ENCODE data around the gene AMPD2.

Gene AMPD2

DNA sequence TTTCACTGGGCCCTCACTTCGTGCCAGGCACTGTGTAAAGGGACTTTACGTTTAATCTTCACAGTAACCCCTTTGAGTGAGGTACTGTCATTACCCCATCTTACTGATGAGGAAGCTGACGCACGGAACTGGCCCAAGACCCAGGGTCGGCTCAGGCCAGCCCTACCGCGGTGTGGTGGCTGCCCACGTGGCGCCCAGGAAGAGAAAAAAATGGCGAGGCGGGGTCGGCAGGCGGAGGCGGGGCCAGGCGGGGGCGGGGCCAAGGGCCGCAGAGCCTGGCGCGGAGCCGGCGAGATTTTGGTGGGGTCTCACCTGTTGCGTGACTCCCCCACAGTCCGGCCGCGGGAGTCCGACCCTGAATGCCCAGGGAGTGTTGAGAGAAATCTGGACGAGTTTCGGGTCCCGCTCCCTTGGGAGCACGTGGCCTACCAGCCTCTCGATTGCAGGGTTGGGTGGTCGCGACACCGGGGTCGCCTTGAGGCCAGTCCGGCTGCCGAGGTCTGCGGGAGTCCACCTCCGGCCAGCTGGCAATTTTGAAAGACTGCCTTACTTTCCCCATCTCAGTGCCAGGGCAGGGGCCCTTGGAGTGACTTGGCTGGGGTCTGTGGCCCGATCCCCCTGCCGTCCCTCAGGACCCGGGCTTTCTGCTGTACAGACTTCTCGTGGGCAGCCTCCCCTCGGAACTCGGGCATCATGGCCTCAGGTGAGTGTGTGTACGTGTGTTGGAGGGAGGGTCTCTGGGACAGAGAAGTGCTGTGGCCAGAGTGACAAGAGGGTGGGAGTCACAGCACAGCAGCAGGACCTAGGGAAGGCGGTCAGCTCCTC lies at the start of gene AMPD2, which contains the start of gene GNAT2:
Gene AMPD2 (plus strand): TSS at position 262 of the 825 bp plus-strand sequence. CDS start 1,339 bp downstream, outside the sequence.
Gene GNAT2 (minus strand): TSS at position 41 of the 825 bp plus-strand sequence. CDS start 6,746 bp downstream, outside the sequence.
- Histone ChIP-seq H3K27ac (ENCODE audit: low read depth, low read length) (peak within 1 kb of the TSS; percentile 74), H3K9ac (ENCODE audit: low read depth in 1 of 2, low read length in 2 of 2) (peak within 1 kb of the TSS; percentile 79 to 93), H3K36me3 (ENCODE audit: control insufficient read depth in 1 of 2, insufficient read depth in 2 of 2, low read length in 2 of 2) (no peaks in the 10 kb centered on the region), H3K4me1 (ENCODE audit: control insufficient read depth in 1 of 2, insufficient read depth in 2 of 2, low read length in 2 of 2) (peaks cover 60 to 66% of the 10 kb centered on the region in 2 donors), H3K27me3 (ENCODE audit: control insufficient read depth in 1 of 2, insufficient read depth in 2 of 2, low read length in 2 of 2) (no peaks in the 10 kb centered on the region), H3K4me3 (ENCODE audit: low read depth in 1 of 2, low read length in 2 of 2) (peak within 1 kb of the TSS; percentile 89 to 98), H3K9me3 (ENCODE audit: control insufficient read depth in 1 of 2, low read length in 2 of 2) (no peaks in the 10 kb centered on the region)

DNA sequence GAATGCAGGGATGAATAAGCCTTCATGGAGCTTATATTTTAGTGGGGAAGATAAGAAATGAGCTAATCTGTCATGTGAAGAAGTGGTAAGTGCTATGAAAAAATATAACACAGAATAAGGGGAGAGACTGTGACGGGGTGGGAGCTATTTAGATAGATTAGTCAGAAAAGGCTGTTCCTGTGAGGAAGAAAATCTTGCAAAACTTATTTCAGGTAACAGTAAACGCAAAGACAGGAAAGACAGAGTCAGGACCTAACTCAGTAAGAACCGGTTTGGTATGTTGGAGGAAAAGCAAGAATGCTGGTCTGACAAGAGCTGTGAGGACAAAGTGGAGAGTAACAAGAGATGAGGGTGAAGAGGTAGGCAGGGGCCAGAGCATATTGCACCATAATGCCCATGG lies 49.2 kb upstream of the AMPD2 start:
- Histone ChIP-seq H3K9me3 (ENCODE audit: control insufficient read depth in 1 of 2, low read length in 2 of 2) (no peaks in the 10 kb centered on the region), H3K4me1 (ENCODE audit: control insufficient read depth in 1 of 2, insufficient read depth in 2 of 2, low read length in 2 of 2) (peaks cover 17 to 39% of the 10 kb centered on the region in 2 donors), H3K27me3 (ENCODE audit: control insufficient read depth in 1 of 2, insufficient read depth in 2 of 2, low read length in 2 of 2) (no peaks in the 10 kb centered on the region), H3K9ac (ENCODE audit: low read depth in 1 of 2, low read length in 2 of 2) (no peak overlapping the region), H3K36me3 (ENCODE audit: control insufficient read depth in 1 of 2, insufficient read depth in 2 of 2, low read length in 2 of 2) (peaks cover 0 to 12% of the 10 kb centered on the region in 2 donors), H3K4me3 (ENCODE audit: low read depth in 1 of 2, low read length in 2 of 2) (no peak overlapping the region), H3K27ac (ENCODE audit: low read depth, low read length) (no peak overlapping the region)

DNA sequence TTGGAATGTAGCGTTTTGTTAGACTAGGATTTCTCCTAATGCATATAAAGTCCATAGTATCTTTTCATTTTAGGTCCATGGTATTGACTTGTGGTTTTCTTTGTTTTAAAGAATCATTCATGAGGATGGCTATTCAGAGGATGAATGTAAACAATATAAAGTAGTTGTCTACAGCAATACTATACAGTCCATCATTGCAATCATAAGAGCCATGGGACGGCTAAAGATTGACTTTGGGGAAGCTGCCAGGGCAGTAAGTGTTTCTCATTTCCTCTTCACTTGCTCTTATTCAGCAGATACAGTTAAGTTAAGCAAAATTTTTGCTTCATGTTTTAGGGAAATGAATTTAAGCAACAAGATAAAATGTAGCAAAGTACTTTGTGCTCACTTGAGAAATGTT lies 45.9 kb upstream of the AMPD2 start:
- H3K4me1 ChIP-seq (ENCODE audit: control insufficient read depth in 1 of 2, insufficient read depth in 2 of 2, low read length in 2 of 2) = peaks cover 7 to 22% of the 10 kb centered on the region in 2 donors

DNA sequence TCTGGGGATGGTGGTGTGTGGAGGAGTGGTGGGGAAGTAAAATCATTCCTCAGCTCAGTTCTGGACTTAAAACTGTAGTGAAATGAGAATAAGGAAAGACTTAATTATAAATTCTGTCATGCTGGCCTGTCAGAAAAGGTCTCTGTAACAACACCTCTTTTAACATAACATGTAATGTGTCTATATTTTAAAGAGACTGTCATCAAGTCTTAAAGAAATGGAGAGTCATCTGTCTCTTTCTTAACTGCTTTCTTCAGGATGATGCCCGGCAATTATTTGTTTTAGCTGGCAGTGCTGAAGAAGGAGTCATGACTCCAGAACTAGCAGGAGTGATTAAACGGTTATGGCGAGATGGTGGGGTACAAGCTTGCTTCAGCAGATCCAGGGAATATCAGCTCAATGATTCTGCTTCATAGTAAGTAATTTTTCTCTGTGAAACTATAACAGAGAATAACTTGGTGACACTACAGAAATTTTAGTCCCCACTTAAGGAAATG lies 40.6 kb upstream of the AMPD2 start:
- H3K9ac ChIP-seq (ENCODE audit: low read depth in 1 of 2, low read length in 2 of 2) = no peak overlapping the region
- H3K36me3 ChIP-seq (ENCODE audit: control insufficient read depth in 1 of 2, insufficient read depth in 2 of 2, low read length in 2 of 2) = peaks cover 8 to 59% of the 10 kb centered on the region in 2 donors
- H3K27ac ChIP-seq (ENCODE audit: low read depth, low read length) = no peak overlapping the region
- no peaks in the 10 kb centered on the region for H3K9me3 ChIP-seq (ENCODE audit: control insufficient read depth in 1 of 2, low read length in 2 of 2)
- H3K4me1 ChIP-seq (ENCODE audit: control insufficient read depth in 1 of 2, insufficient read depth in 2 of 2, low read length in 2 of 2) = peaks cover 0 to 2% of the 10 kb centered on the region in 2 donors
- H3K27me3 ChIP-seq (ENCODE audit: control insufficient read depth in 1 of 2, insufficient read depth in 2 of 2, low read length in 2 of 2) = no peaks in the 10 kb centered on the region
- no peak overlapping the region for H3K4me3 ChIP-seq (ENCODE audit: low read depth in 1 of 2, low read length in 2 of 2)

More for the DNA sequence above, 45.9 kb upstream of the AMPD2 start:
- H3K27me3 ChIP-seq (ENCODE audit: control insufficient read depth in 1 of 2, insufficient read depth in 2 of 2, low read length in 2 of 2) = no peaks in the 10 kb centered on the region
- no peak overlapping the region for H3K9ac ChIP-seq (ENCODE audit: low read depth in 1 of 2, low read length in 2 of 2)
- H3K27ac ChIP-seq (ENCODE audit: low read depth, low read length) = no peak overlapping the region
- no peak overlapping the region for H3K4me3 ChIP-seq (ENCODE audit: low read depth in 1 of 2, low read length in 2 of 2)
- H3K36me3 ChIP-seq (ENCODE audit: control insufficient read depth in 1 of 2, insufficient read depth in 2 of 2, low read length in 2 of 2) = peaks cover 0 to 22% of the 10 kb centered on the region in 2 donors
- no peaks in the 10 kb centered on the region for H3K9me3 ChIP-seq (ENCODE audit: control insufficient read depth in 1 of 2, low read length in 2 of 2)

DNA sequence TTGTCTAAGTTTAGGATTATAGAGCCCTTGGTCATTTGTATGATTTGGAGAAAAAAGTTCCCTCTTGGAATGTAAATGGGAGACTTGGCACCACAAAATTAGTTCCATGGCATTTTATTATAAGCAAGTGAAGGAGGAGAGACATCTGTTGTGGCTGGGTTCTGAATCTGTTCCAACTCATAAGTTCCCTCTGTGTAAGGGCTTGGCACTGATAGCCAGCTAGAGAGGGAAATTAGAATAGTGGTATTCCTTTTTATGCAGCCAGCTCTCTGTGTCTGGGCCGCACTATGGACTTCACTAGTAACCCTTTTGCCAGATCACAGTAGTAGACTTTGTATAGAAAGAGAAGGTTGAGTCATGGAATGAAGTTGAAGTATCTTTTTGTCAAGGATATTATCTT lies 40.1 kb upstream of the AMPD2 start:
- no peaks in the 10 kb centered on the region for H3K4me1 ChIP-seq (ENCODE audit: control insufficient read depth in 1 of 2, insufficient read depth in 2 of 2, low read length in 2 of 2)
- H3K27ac ChIP-seq (ENCODE audit: low read depth, low read length) = no peak overlapping the region
- H3K4me3 ChIP-seq (ENCODE audit: low read depth in 1 of 2, low read length in 2 of 2) = no peak overlapping the region
- H3K9me3 ChIP-seq (ENCODE audit: control insufficient read depth in 1 of 2, low read length in 2 of 2) = no peaks in the 10 kb centered on the region
- peaks cover 13 to 60% of the 10 kb centered on the region in 2 donors for H3K36me3 ChIP-seq (ENCODE audit: control insufficient read depth in 1 of 2, insufficient read depth in 2 of 2, low read length in 2 of 2)
- no peaks in the 10 kb centered on the region for H3K27me3 ChIP-seq (ENCODE audit: control insufficient read depth in 1 of 2, insufficient read depth in 2 of 2, low read length in 2 of 2)
- H3K9ac ChIP-seq (ENCODE audit: low read depth in 1 of 2, low read length in 2 of 2) = no peak overlapping the region

DNA sequence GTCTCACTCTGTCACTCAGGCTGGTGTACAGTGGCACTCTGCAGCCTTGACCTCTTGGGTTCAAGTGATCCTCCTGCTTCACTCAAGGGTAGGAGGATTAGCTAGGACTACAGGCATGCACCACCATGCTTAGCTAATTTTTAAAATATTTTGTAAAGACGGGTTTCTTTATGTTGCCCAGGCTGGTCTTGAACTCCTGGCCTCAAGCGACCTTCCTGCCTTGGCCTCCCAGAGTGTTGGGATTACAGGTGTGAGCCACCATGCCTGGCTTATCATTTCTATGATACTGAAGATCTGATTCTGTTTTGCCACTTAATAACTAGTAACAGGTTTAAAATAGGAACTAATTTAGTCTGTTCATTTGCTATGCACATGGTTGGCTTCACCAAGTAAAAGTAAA lies 37.6 kb upstream of the AMPD2 start:
- Histone ChIP-seq H3K9ac (ENCODE audit: low read depth in 1 of 2, low read length in 2 of 2) (no peak overlapping the region), H3K9me3 (ENCODE audit: control insufficient read depth in 1 of 2, low read length in 2 of 2) (no peaks in the 10 kb centered on the region), H3K36me3 (ENCODE audit: control insufficient read depth in 1 of 2, insufficient read depth in 2 of 2, low read length in 2 of 2) (peaks cover 29 to 76% of the 10 kb centered on the region in 2 donors), H3K27me3 (ENCODE audit: control insufficient read depth in 1 of 2, insufficient read depth in 2 of 2, low read length in 2 of 2) (no peaks in the 10 kb centered on the region), H3K4me1 (ENCODE audit: control insufficient read depth in 1 of 2, insufficient read depth in 2 of 2, low read length in 2 of 2) (no peaks in the 10 kb centered on the region), H3K4me3 (ENCODE audit: low read depth in 1 of 2, low read length in 2 of 2) (no peak overlapping the region), H3K27ac (ENCODE audit: low read depth, low read length) (no peak overlapping the region)

DNA sequence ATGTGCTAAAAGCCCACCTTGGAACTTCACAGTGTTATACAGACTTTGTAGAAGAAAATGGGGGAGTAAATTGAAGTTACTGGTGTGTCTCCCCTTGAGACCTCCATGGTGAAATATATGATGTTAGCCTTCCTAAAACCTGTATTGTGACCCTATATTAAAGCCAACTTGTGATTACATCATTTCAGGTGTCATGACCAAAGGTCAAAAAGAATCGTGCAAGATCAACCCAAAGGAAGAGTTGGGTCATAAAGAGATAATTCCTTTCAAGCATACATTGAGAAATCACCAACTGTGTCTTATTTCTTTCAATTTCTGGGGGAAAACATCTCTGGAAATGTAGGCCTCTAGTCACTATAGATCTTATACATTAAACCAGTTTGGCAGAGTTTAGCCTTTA lies 34.9 kb upstream of the AMPD2 start:
- H3K9ac ChIP-seq (ENCODE audit: low read depth in 1 of 2, low read length in 2 of 2) = no peak overlapping the region
- peaks cover 29 to 82% of the 10 kb centered on the region in 2 donors for H3K36me3 ChIP-seq (ENCODE audit: control insufficient read depth in 1 of 2, insufficient read depth in 2 of 2, low read length in 2 of 2)
- H3K4me3 ChIP-seq (ENCODE audit: low read depth in 1 of 2, low read length in 2 of 2) = no peak overlapping the region
- H3K27me3 ChIP-seq (ENCODE audit: control insufficient read depth in 1 of 2, insufficient read depth in 2 of 2, low read length in 2 of 2) = no peaks in the 10 kb centered on the region
- no peaks in the 10 kb centered on the region for H3K4me1 ChIP-seq (ENCODE audit: control insufficient read depth in 1 of 2, insufficient read depth in 2 of 2, low read length in 2 of 2)
- no peak overlapping the region for H3K27ac ChIP-seq (ENCODE audit: low read depth, low read length)
- H3K9me3 ChIP-seq (ENCODE audit: control insufficient read depth in 1 of 2, low read length in 2 of 2) = no peaks in the 10 kb centered on the region

DNA sequence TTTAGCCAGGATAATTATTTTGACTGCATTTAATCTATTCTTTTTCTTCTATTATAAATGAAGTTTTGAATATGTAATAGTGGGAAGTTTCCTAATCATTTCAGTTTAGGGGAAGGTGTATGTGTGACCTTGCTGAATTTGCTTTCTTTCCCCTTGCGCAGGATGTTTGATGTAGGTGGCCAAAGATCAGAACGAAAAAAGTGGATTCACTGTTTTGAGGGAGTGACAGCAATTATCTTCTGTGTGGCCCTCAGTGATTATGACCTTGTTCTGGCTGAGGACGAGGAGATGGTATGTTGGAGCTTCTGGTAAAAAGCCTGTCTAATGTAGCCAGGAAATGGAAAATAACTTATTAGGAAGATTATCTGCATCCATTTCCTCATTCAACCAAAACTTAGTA lies 33.6 kb upstream of the AMPD2 start:
- H3K36me3 ChIP-seq (ENCODE audit: control insufficient read depth in 1 of 2, insufficient read depth in 2 of 2, low read length in 2 of 2) = peaks cover 22 to 80% of the 10 kb centered on the region in 2 donors

DNA sequence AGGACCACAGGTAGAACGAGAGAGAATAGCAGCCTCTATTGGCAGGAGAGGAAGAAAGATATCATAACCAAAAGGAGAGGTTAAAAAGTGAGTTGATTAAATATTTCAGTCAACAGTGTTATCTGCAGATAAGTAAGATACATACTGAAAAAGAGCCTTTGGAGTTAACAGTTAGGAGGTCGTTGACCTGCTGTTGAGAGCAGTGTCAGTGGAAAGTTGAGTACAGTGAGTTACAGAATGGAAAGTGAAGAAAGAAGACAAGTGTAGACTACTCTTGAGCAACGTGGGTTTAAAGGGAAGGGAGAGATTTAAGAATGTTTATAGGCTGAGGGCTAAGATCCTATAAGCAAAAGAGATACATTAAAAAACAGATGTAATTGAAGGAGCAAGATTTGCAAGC lies 30.5 kb upstream of the AMPD2 start:
- Histone ChIP-seq H3K4me3 (ENCODE audit: low read depth in 1 of 2, low read length in 2 of 2) (no peak overlapping the region), H3K36me3 (ENCODE audit: control insufficient read depth in 1 of 2, insufficient read depth in 2 of 2, low read length in 2 of 2) (peaks cover 29 to 80% of the 10 kb centered on the region in 2 donors), H3K27ac (ENCODE audit: low read depth, low read length) (no peak overlapping the region), H3K4me1 (ENCODE audit: control insufficient read depth in 1 of 2, insufficient read depth in 2 of 2, low read length in 2 of 2) (no peaks in the 10 kb centered on the region), H3K9ac (ENCODE audit: low read depth in 1 of 2, low read length in 2 of 2) (no peak overlapping the region), H3K9me3 (ENCODE audit: control insufficient read depth in 1 of 2, low read length in 2 of 2) (no peaks in the 10 kb centered on the region), H3K27me3 (ENCODE audit: control insufficient read depth in 1 of 2, insufficient read depth in 2 of 2, low read length in 2 of 2) (no peaks in the 10 kb centered on the region)

More for the DNA sequence above, 33.6 kb upstream of the AMPD2 start:
- H3K27me3 ChIP-seq (ENCODE audit: control insufficient read depth in 1 of 2, insufficient read depth in 2 of 2, low read length in 2 of 2) = no peaks in the 10 kb centered on the region
- no peak overlapping the region for H3K9ac ChIP-seq (ENCODE audit: low read depth in 1 of 2, low read length in 2 of 2)
- no peaks in the 10 kb centered on the region for H3K4me1 ChIP-seq (ENCODE audit: control insufficient read depth in 1 of 2, insufficient read depth in 2 of 2, low read length in 2 of 2)
- H3K4me3 ChIP-seq (ENCODE audit: low read depth in 1 of 2, low read length in 2 of 2) = no peak overlapping the region
- no peak overlapping the region for H3K27ac ChIP-seq (ENCODE audit: low read depth, low read length)
- H3K9me3 ChIP-seq (ENCODE audit: control insufficient read depth in 1 of 2, low read length in 2 of 2) = no peaks in the 10 kb centered on the region

DNA sequence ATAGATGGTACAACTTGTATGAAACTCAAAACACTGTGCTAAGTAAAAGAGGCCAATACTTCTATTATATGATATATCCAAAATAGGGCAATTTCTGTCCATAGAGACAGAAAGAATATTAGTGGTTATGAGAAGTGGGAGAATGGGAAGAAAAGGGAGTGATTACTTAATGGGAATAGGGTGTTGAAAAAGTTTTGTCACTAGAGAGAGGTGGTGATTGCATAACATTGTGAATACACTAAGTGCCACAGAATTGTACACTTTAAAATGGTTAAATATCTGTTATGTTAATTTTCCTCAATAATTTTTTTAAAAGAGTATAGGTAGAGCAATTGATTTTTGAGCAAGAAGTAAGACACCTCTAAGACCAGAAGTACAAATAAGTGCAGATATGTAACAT lies 30.0 kb upstream of the AMPD2 start:
- Histone ChIP-seq H3K4me1 (ENCODE audit: control insufficient read depth in 1 of 2, insufficient read depth in 2 of 2, low read length in 2 of 2) (no peaks in the 10 kb centered on the region), H3K27ac (ENCODE audit: low read depth, low read length) (no peak overlapping the region), H3K4me3 (ENCODE audit: low read depth in 1 of 2, low read length in 2 of 2) (no peak overlapping the region), H3K36me3 (ENCODE audit: control insufficient read depth in 1 of 2, insufficient read depth in 2 of 2, low read length in 2 of 2) (peaks cover 24 to 76% of the 10 kb centered on the region in 2 donors), H3K9me3 (ENCODE audit: control insufficient read depth in 1 of 2, low read length in 2 of 2) (no peaks in the 10 kb centered on the region), H3K27me3 (ENCODE audit: control insufficient read depth in 1 of 2, insufficient read depth in 2 of 2, low read length in 2 of 2) (no peaks in the 10 kb centered on the region), H3K9ac (ENCODE audit: low read depth in 1 of 2, low read length in 2 of 2) (no peak overlapping the region)
